HFF-Myc (cell line): ENCODE measurements around the gene RBM19.

Source experiments
- DNase-seq: peaks from one replicate; pipeline ENCODE4 v3.0.0-alpha.2; 2011; ENCODE audit warnings: low read depth; ENCODE audit errors: extremely low read depth
- H3K4me3 ChIP-seq: replicated peaks from 2 replicates; pipeline ENCODE4 v1.5.1; 2011; ENCODE audit warnings: low read depth, mild to moderate bottlenecking, control low read depth, low read length
- CTCF ChIP-seq: IDR thresholded peaks from 2 replicates; pipeline ENCODE4 v1.5.1; 2012; ENCODE audit warnings: mild to moderate bottlenecking, low read depth, low read length, control low read depth; ENCODE audit errors: missing control alignments

RBM19 gene

GRCh38 chr12:113978080-113978479, 12.0 kb upstream of the RBM19 start:
- H3K4me3 ChIP-seq, result no peak overlapping the region
- no peak for TF ChIP-seq CTCF
- no peak for DNase-seq

GRCh38 chr12:113974006-113974405, 7.9 kb upstream of the RBM19 start:
- TF ChIP-seq CTCF, result no peak
- no peak overlapping the region for H3K4me3 ChIP-seq
- DNase-seq, result no peak

GRCh38 chr12:113973109-113973904, 7.2 kb upstream of the RBM19 start:
- no peak overlapping the region for H3K4me3 ChIP-seq
- DNase-seq, result no peak

GRCh38 chr12:113971392-113971791, 5.3 kb upstream of the RBM19 start:
- DNase-seq, result no peak
- TF ChIP-seq CTCF, result no peak
- H3K4me3 ChIP-seq, result no peak overlapping the region

More at GRCh38 chr12:113973109-113973904, 7.2 kb upstream of the RBM19 start:
- no peak for TF ChIP-seq CTCF

GRCh38 chr12:113970211-113970610, 4.1 kb upstream of the RBM19 start:
- TF ChIP-seq CTCF, result no peak
- DNase-seq, result no peak
- no peak overlapping the region for H3K4me3 ChIP-seq

GRCh38 chr12:113967368-113967767, 1.2 kb upstream of the RBM19 start:
- no peak for TF ChIP-seq CTCF
- no peak overlapping the region for H3K4me3 ChIP-seq
- no peak for DNase-seq

- TF ChIP-seq CTCF, result no peak
- no peak overlapping the region for H3K4me3 ChIP-seq
- no peak for DNase-seq
These were observed 3.4 kb downstream of the RBM19 start for GRCh38 chr12:113962733-113963132.
